Measurements from ENCODE around the gene KLF12. TPM values are rescaled to one million over a fixed set of nuclear protein-coding genes. Genes with fewer than 3 reads are reported as not detected.

The KLF12 gene
- total RNA-seq, 1 donor from 2014 or later, result 18.2 TPM

GRCh38 chr13:74158571-74159352, 24.6 kb upstream of the KLF12 start:
- Histone ChIP-seq H3K9me3 (replicated peaks) (no peaks in the 10 kb centered on the region), H3K36me3 (no peaks in the 10 kb centered on the region), H3K4me1 (no peaks in the 10 kb centered on the region), H3K27me3 (ENCODE audit: low read depth) (no peaks in the 10 kb centered on the region), H3K4me3 (no peak overlapping the region), H3K27ac (replicated peaks) (no peak overlapping the region)
- intact Hi-C loops (cut with micrococcal nuclease), result no loop called here
- DNase-seq, result no peak
- no peak for TF ChIP-seq CTCF (IDR thresholded peaks at IDR 0.05; ENCODE audit: borderline replicate concordance)

GRCh38 chr13:74158028-74158427, 23.8 kb upstream of the KLF12 start:
- Histone ChIP-seq H3K4me3 (no peak overlapping the region), H3K27ac (replicated peaks) (no peak overlapping the region)
- intact Hi-C loops (cut with micrococcal nuclease), result no loop called here

GRCh38 chr13:74154981-74155380, 20.8 kb upstream of the KLF12 start:
- no peak overlapping the region for H3K4me3 ChIP-seq
- DNase-seq, result no peak
- intact Hi-C loops (cut with micrococcal nuclease), result no loop called here
- no peaks in the 10 kb centered on the region for H3K27me3 ChIP-seq (ENCODE audit: low read depth)
- H3K4me1 ChIP-seq, result no peaks in the 10 kb centered on the region
- no peaks in the 10 kb centered on the region for H3K9me3 ChIP-seq (replicated peaks)
- no peak overlapping the region for H3K27ac ChIP-seq (replicated peaks)
- TF ChIP-seq CTCF (IDR thresholded peaks at IDR 0.05; ENCODE audit: borderline replicate concordance), result no peak
- no peaks in the 10 kb centered on the region for H3K36me3 ChIP-seq

More at GRCh38 chr13:74158028-74158427, 23.8 kb upstream of the KLF12 start:
- H3K4me1 ChIP-seq, result no peaks in the 10 kb centered on the region
- no peak for TF ChIP-seq CTCF (IDR thresholded peaks at IDR 0.05; ENCODE audit: borderline replicate concordance)
- no peaks in the 10 kb centered on the region for H3K27me3 ChIP-seq (ENCODE audit: low read depth)
- no peaks in the 10 kb centered on the region for H3K36me3 ChIP-seq
- no peaks in the 10 kb centered on the region for H3K9me3 ChIP-seq (replicated peaks)
- DNase-seq, result peak; percentile 19

- no peaks in the 10 kb centered on the region for H3K4me1 ChIP-seq
- DNase-seq, result no peak
- H3K27me3 ChIP-seq (ENCODE audit: low read depth), result no peaks in the 10 kb centered on the region
- no peaks in the 10 kb centered on the region for H3K36me3 ChIP-seq
- intact Hi-C loops (cut with micrococcal nuclease), result no loop called here
- no peaks in the 10 kb centered on the region for H3K9me3 ChIP-seq (replicated peaks)
- no peak for TF ChIP-seq CTCF (IDR thresholded peaks at IDR 0.05; ENCODE audit: borderline replicate concordance)
- H3K4me3 ChIP-seq, result no peak overlapping the region
- no peak overlapping the region for H3K27ac ChIP-seq (replicated peaks)
Observed at GRCh38 chr13:74153316-74153715, 19.1 kb upstream of the KLF12 start.

GRCh38 chr13:74151859-74152258, 17.7 kb upstream of the KLF12 start:
- Histone ChIP-seq H3K4me1 (no peaks in the 10 kb centered on the region), H3K36me3 (no peaks in the 10 kb centered on the region), H3K4me3 (no peak overlapping the region), H3K9me3 (replicated peaks) (no peaks in the 10 kb centered on the region), H3K27ac (replicated peaks) (peak overlapping the region; percentile 22), H3K27me3 (ENCODE audit: low read depth) (no peaks in the 10 kb centered on the region)
- no peak for TF ChIP-seq CTCF (IDR thresholded peaks at IDR 0.05; ENCODE audit: borderline replicate concordance)
- no peak for DNase-seq
- intact Hi-C loops (cut with micrococcal nuclease), result no loop called here
